ENCODE measurements around the gene SLF2.

SLF2 gene

GRCh38 chr10:100912605-100913469 lies at the start of gene SLF2:
SLF2 (plus strand) TSS chr10:100912963; CDS start chr10:100913111, 148 bp downstream.
- peak within 1 kb of the TSS; percentile 97 for H3K27ac Mint-ChIP-seq
- H3K4me3 Mint-ChIP-seq = peak within 1 kb of the TSS; percentile 95
- H3K4me1 Mint-ChIP-seq (ENCODE audit: low read depth) = peaks cover 45% of the 10 kb centered on the region

GRCh38 chr10:100863433-100863832 lies 49.3 kb upstream of the SLF2 start:
- H3K9me3 Mint-ChIP-seq (ENCODE audit: low read depth) = no peaks in the 10 kb centered on the region
- H3K36me3 Mint-ChIP-seq = no peaks in the 10 kb centered on the region
- no peak overlapping the region for H3K27ac Mint-ChIP-seq
- no peak overlapping the region for H3K4me3 Mint-ChIP-seq
- H3K4me1 Mint-ChIP-seq (ENCODE audit: low read depth) = peaks cover 6% of the 10 kb centered on the region
- peaks cover 34% of the 10 kb centered on the region for H3K27me3 Mint-ChIP-seq

More at GRCh38 chr10:100912605-100913469, at the start of gene SLF2:
- H3K36me3 Mint-ChIP-seq = peaks cover 2% of the 10 kb centered on the region
- H3K27me3 Mint-ChIP-seq = no peaks in the 10 kb centered on the region
- no peaks in the 10 kb centered on the region for H3K9me3 Mint-ChIP-seq (ENCODE audit: low read depth)

- H3K27ac Mint-ChIP-seq = no peak overlapping the region
Measured at GRCh38 chr10:100864036-100864885, 48.5 kb upstream of the SLF2 start.

GRCh38 chr10:100864978-100865377 lies 47.8 kb upstream of the SLF2 start:
- Mint-ChIP-seq H3K27ac (no peak overlapping the region), H3K36me3 (no peaks in the 10 kb centered on the region), H3K4me1 (ENCODE audit: low read depth) (peaks cover 6% of the 10 kb centered on the region), H3K27me3 (peaks cover 27% of the 10 kb centered on the region), H3K9me3 (ENCODE audit: low read depth) (no peaks in the 10 kb centered on the region), H3K4me3 (no peak overlapping the region)

More at GRCh38 chr10:100864036-100864885, 48.5 kb upstream of the SLF2 start:
- Mint-ChIP-seq H3K36me3 (no peaks in the 10 kb centered on the region), H3K27me3 (peaks cover 29% of the 10 kb centered on the region), H3K9me3 (ENCODE audit: low read depth) (no peaks in the 10 kb centered on the region), H3K4me3 (no peak overlapping the region), H3K4me1 (ENCODE audit: low read depth) (peaks cover 6% of the 10 kb centered on the region)

- H3K9me3 Mint-ChIP-seq (ENCODE audit: low read depth) = no peaks in the 10 kb centered on the region
- no peak overlapping the region for H3K4me3 Mint-ChIP-seq
- no peak overlapping the region for H3K27ac Mint-ChIP-seq
- peaks cover 6% of the 10 kb centered on the region for H3K4me1 Mint-ChIP-seq (ENCODE audit: low read depth)
- peaks cover 24% of the 10 kb centered on the region for H3K27me3 Mint-ChIP-seq
- H3K36me3 Mint-ChIP-seq = no peaks in the 10 kb centered on the region
Measured at GRCh38 chr10:100866010-100866409, 46.8 kb upstream of the SLF2 start.

- H3K27me3 Mint-ChIP-seq = peaks cover 21% of the 10 kb centered on the region
- no peaks in the 10 kb centered on the region for H3K36me3 Mint-ChIP-seq
Measured at GRCh38 chr10:100866575-100867098, 46.1 kb upstream of the SLF2 start.

GRCh38 chr10:100867261-100867963 lies 45.4 kb upstream of the SLF2 start:
- peaks cover 6% of the 10 kb centered on the region for H3K4me1 Mint-ChIP-seq (ENCODE audit: low read depth)
- H3K27me3 Mint-ChIP-seq = peaks cover 17% of the 10 kb centered on the region
- no peak overlapping the region for H3K27ac Mint-ChIP-seq
- no peak overlapping the region for H3K4me3 Mint-ChIP-seq
- no peaks in the 10 kb centered on the region for H3K9me3 Mint-ChIP-seq (ENCODE audit: low read depth)
- no peaks in the 10 kb centered on the region for H3K36me3 Mint-ChIP-seq

More at GRCh38 chr10:100866575-100867098, 46.1 kb upstream of the SLF2 start:
- no peak overlapping the region for H3K27ac Mint-ChIP-seq
- H3K9me3 Mint-ChIP-seq (ENCODE audit: low read depth) = no peaks in the 10 kb centered on the region
- H3K4me1 Mint-ChIP-seq (ENCODE audit: low read depth) = peaks cover 6% of the 10 kb centered on the region
- H3K4me3 Mint-ChIP-seq = no peak overlapping the region

GRCh38 chr10:100868382-100868781 lies 44.4 kb upstream of the SLF2 start:
- H3K9me3 Mint-ChIP-seq (ENCODE audit: low read depth) = no peaks in the 10 kb centered on the region

GRCh38 chr10:100869399-100869798 lies 43.4 kb upstream of the SLF2 start:
- Mint-ChIP-seq H3K27ac (no peak overlapping the region), H3K27me3 (peaks cover 14% of the 10 kb centered on the region), H3K4me3 (no peak overlapping the region), H3K4me1 (ENCODE audit: low read depth) (peaks cover 6% of the 10 kb centered on the region), H3K36me3 (no peaks in the 10 kb centered on the region), H3K9me3 (ENCODE audit: low read depth) (no peaks in the 10 kb centered on the region)

More at GRCh38 chr10:100868382-100868781, 44.4 kb upstream of the SLF2 start:
- no peak overlapping the region for H3K27ac Mint-ChIP-seq
- H3K4me1 Mint-ChIP-seq (ENCODE audit: low read depth) = peaks cover 6% of the 10 kb centered on the region
- no peak overlapping the region for H3K4me3 Mint-ChIP-seq
- peaks cover 17% of the 10 kb centered on the region for H3K27me3 Mint-ChIP-seq
- no peaks in the 10 kb centered on the region for H3K36me3 Mint-ChIP-seq

- Mint-ChIP-seq H3K27ac (no peak overlapping the region), H3K9me3 (ENCODE audit: low read depth) (no peaks in the 10 kb centered on the region)
Measured at GRCh38 chr10:100872034-100872791, 40.5 kb upstream of the SLF2 start.

GRCh38 chr10:100873146-100873826 lies 39.5 kb upstream of the SLF2 start:
- Mint-ChIP-seq H3K27ac (no peak overlapping the region), H3K36me3 (no peaks in the 10 kb centered on the region), H3K4me1 (ENCODE audit: low read depth) (no peaks in the 10 kb centered on the region), H3K4me3 (no peak overlapping the region), H3K27me3 (peaks cover 4% of the 10 kb centered on the region), H3K9me3 (ENCODE audit: low read depth) (no peaks in the 10 kb centered on the region)

More at GRCh38 chr10:100872034-100872791, 40.5 kb upstream of the SLF2 start:
- Mint-ChIP-seq H3K36me3 (no peaks in the 10 kb centered on the region), H3K4me3 (no peak overlapping the region), H3K27me3 (peaks cover 5% of the 10 kb centered on the region), H3K4me1 (ENCODE audit: low read depth) (peaks cover under 1% of the 10 kb centered on the region)

- Mint-ChIP-seq H3K36me3 (no peaks in the 10 kb centered on the region), H3K9me3 (ENCODE audit: low read depth) (no peaks in the 10 kb centered on the region), H3K4me1 (ENCODE audit: low read depth) (no peaks in the 10 kb centered on the region), H3K4me3 (no peak overlapping the region), H3K27me3 (peaks cover 4% of the 10 kb centered on the region), H3K27ac (no peak overlapping the region)
Measured at GRCh38 chr10:100873827-100874326, 38.9 kb upstream of the SLF2 start.

Measured in activated naive CD8-positive, alpha-beta T cell (primary cell).